AG20443 (cell line): ENCODE data around the gene TAGLN3.
A peak's percentile ranks its signal among the peaks of the same experiment; 100 is the strongest.
"Not testable (repeated sequence)": the region's sequence is repeated elsewhere in the genome, so short reads cannot be mapped to it uniquely, and the experiment has no call there.

Experiments used
- DNase-seq: peaks from one replicate; pipeline ENCODE4 v3.0.0; 2012; ENCODE audit warnings: low spot score, mixed read lengths

Gene TAGLN3

DNA sequence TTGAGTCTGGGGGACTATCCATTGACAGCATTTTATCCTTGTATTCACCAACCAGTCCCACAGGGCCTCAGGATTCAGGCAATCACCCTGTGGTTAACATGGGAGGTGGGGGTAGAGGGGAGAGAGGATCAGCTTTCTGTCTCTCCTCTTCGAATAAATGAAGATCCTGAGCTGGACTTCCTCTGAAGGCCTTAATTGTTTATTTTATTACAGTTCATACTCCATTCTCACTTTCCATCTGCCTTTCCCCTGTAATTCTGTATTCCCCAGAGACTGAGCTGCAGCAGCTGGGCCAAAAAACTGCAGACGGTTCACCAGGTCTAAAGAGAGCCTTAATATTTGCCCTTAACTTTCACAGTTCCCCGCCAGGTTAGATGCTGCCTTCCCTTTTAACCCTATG lies 11.9 kb downstream of the TAGLN3 start:
- DNase-seq = no peak

DNA sequence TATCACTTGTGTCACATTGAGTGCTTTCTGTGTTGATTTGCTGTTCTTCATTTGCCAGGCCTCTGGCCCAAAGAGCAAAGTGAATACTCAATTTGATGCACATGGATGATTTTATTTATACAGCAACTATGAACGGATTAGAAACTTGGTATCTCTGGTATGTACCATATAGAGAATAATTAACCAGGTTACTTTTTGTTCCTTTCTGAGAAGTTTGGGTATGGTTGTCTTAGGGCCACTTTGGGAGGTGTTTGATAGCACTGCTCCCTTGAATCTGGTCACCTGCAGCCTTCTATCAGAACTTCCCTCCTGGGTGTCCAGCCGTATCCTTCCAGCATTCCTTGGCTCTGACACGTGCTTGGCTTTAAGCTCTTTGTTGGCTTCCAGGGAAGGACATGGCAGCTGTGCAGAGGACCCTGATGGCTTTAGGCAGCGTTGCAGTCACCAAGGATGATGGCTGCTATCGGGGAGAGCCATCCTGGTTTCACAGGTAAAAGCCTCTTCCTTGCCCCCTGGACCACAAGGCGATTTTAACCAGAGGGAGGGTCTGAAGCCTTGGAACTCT lies 12.7 kb downstream of the TAGLN3 start:
- DNase-seq = no peak

DNA sequence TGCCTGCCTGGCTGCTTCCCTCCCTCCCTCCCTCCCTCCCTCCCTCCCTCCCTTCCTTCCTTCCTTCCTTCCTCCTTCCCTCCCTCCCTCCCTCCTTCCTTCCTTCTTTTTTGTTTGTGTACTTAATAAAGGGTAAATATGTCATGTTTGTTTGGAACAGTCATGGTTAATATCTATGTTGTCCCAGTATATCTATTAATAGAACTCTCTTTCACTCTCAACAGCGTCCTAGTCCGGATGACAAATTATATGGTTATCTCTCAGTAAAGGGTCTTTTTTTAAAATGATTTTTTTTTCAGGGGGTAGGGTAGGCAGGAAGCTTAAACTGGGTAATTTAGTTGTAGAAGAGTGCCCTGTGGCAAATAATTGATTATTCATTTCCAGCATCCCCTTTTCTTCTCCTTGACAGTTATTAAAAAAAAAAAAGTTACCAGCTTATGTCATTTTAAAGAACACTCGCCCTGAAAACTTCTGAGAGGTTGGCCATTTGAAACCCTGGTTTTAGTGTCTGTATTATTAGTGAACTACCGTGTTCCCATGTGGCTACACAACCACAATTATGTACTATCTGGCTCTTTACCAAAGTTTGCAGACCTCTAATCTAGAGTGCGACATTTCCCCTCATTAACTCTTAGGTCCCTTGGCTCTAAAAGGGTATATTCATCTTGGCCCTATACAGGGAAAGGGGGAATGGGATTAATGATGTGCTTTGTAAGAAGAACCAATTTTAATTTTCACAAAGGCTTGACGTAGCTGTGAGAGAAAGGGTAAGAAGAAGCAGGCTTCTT lies 13.7 kb downstream of the TAGLN3 start:
- no peak for DNase-seq

DNA sequence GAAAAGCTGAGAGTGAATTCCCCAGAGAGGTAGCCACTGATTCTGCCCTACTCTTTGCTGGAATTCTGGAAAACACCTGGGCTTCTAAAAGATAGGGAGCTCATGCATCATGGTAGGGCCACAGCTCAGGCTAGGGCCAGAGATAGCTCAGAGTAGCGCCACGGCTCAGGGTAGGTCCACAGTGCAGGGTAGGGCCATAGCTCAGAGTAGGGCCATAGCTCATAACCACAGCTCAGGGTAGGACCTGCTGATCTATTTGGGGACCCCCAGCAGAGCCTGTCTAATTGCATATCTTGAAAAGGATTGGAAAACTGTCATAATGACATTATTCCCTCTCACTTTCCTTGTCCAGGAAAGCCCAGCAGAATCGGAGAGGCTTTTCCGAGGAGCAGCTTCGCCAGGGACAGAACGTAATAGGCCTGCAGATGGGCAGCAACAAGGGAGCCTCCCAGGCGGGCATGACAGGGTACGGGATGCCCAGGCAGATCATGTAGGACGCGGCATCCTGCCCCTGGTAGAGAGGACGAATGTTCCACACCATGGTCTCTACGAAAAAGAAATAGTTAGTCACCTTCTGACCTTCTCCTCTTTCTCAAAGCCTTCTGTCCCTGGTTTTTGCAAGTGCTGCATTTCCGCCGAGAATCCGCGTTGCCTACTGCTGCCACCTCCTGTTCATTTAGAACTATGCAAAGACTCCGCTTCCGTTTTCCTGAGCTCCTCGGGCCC lies 14.5 kb downstream of the TAGLN3 start:
- DNase-seq = peak; percentile 81

DNA sequence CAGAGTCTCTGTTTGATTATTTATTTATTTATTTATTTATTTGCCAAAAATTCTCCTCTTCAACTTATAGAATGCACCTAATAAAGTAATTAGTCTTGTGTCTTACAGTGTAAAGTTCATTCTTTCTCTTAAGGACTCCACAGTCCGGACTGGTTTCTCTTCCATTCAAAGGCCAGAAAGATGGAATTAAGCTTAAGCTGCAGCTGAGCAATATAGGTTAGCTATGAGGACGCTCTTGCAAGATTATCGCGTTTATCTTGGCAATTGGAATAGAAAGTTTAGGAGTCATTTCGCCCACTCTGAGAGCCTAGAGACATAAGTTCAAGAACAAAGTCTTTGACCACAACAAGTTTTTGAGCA lies 15.0 kb downstream of the TAGLN3 start:
- DNase-seq = no peak

DNA sequence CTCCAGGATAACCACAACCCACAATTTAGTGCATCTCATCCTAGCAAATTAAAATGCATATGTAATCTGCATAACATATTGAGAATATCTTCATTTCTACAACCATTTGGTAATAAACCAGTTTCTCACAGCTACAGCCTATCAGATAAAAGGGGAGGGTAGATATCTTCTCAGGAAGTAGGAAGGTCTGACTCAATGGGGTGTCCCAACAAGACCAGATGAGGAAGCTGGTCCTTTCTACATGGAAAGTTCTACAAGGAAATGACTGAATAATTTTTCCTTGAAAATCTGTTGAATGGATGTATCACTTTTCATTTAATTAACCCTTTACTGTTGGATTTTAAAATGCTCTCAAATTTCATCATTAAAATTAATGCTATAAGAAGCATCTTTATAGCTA lies 18.4 kb downstream of the TAGLN3 start:
- DNase-seq = no peak

DNA sequence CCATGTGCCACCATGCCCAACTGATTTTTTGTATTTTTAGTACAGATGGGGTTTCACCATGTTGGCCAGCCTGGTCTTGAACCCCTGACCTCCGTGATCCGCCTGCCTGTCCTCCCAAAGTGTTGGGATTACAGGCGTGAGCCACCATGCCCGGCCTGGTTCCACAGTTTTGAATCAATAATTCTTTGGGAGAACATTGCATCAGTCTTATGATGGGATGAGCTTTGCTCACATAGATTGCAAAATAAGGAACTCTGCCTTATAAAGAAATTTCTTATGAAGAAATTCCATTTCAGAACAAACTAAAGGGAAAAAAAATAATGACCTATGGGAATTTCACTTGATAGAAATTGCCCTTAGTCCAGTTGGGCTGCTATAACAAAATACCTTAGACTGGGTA lies 20.0 kb downstream of the TAGLN3 start:
- no peak for DNase-seq

DNA sequence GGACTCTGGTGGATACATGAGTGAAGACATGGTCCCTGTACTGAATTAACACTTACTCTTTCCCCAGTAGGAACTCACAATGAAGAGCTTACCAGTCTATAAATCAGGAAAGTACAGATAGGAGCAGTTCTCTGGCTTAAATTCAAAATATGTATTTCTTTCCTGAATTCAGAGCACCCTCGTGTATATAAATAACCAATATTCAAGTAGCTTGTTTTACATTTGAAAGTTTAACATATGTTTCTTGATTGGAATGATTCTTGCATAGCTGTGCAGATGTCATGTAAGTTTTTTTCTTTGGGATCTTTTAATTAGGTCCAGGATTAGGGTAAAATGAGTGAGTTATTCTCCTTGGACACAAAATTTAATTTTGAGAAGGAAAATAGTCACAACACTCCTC lies 21.0 kb downstream of the TAGLN3 start:
- DNase-seq = no peak

DNA sequence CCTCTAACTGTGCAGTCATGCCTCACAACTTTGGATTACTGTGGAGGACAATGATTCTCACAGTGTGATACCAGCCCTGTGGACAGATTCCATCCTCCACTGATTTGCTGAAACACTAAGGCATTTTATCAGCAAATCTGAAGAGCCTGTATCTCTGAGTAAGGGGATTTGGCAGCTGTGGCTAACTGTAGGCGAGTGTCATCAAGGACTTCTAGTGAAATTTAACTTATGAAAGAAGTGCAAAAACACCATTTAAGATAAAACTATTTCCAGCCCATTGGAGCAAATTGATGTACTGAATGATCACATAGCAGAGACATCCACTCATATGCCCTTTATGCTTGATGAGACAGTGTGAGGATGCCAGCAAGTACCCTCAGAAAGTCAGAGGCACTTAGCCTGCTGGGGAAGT lies 22.0 kb downstream of the TAGLN3 start:
- DNase-seq = no peak

DNA sequence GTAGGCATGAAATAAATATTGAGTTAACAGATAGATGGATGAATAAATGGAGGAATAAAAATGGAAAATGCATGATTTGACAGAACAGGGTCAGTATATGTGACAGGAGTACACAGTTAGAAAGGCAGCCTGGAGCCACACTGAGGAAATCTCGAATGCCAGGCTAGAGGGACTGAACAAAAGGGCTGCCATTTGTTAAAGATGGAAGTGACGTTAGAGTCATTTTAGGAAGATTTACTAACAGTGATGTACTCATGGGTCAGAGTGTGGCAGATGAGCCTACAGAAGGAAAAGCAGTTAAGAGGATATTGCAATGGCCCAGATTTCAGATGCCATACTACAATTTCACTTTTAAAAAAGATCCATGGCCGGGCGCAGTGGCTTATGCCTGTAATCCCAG lies 28.4 kb downstream of the TAGLN3 start:
- DNase-seq = no peak

DNA sequence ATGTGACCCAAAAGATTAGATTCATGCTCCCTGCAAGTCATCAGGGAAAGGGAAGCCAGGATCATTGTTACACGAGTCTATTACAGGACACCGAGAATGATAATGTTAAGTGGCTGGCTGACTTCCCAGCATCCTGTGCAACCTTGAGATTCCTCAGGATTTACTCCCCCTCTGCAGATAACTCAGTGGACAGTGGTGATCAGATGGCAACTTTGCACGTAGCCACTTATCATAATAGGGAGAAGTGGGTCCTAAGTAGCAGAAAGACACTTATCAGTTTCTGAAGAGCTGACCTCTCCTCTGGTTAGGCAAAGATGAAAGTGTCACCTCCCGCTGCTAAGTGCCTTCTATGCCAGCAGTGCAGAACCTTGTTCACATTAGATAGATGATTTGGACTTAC lies 29.1 kb downstream of the TAGLN3 start:
- DNase-seq = no peak

DNA sequence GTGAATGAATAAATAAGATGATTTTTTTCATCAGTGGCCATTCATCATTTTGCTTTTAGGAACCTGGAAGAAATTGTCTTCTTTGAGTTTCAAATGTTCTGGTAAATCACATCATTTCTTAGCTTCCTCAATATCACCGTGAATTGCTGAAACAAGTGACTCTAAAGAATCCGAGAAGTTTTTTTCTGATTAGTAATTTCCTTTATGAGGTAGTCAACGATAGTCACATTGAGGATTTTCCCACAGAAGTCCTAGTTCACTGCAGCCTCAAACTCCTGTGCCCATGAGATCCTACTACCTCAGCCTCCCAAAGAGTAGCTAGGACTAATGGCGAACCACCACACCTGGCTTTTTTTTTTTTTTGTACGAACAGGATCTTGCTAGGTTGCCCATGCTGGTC lies 32.2 kb downstream of the TAGLN3 start:
- no peak for DNase-seq

DNA sequence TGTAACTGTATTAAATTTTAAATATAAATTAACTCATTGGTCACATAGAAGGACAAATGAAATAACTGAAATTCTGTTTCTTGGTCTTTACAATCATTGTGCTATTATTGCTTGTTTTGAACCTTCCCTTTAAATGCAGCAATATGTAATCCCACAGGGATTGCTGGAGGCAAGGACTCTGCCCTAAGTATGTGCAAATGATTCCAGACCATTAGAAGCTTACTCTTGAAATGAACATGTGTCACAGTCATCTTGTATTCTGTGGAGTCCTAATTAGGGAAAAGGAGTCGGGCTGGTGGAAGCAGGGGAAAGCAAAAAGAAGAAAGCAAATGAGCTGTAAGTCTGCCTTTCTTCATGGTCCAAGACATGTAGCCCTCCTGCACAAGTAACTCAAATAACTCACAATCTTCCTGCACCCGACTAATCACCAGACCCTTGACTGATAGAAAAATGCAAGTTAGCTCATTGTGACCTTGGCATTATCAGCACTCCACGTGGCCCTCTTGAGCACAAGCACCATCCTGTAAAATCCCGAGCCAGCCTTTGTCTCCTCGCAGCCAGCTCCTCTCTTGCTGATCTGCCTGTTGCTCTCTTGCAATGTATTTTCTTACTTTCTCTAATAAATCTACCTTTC lies 33.5 kb downstream of the TAGLN3 start:
- no peak for DNase-seq

DNA sequence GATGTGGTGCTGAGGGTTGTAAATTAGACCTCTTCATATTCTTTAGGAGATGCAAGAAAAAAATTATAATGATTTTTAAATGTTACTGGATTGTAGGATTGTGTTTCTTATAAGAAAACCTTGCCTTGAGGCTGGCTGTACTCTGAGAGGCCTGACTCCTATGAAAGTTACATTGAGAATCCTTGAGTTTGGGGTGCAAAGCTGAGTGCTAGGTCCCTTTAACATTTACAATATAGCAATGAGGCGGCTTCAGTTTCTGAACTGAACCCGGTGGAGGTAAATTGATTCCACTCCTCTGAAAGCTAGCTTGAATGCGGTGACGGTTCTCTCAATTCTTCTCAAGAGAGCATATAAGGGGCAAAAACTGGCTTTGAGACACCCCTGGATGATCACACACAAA lies 35.7 kb downstream of the TAGLN3 start, which contains the start of gene TMPRSS7:
Gene TMPRSS7, plus strand, starts transcription at position 301 of the 400 bp plus-strand sequence. CDS start 110 bp downstream, outside the sequence.
- no peak for DNase-seq

DNA sequence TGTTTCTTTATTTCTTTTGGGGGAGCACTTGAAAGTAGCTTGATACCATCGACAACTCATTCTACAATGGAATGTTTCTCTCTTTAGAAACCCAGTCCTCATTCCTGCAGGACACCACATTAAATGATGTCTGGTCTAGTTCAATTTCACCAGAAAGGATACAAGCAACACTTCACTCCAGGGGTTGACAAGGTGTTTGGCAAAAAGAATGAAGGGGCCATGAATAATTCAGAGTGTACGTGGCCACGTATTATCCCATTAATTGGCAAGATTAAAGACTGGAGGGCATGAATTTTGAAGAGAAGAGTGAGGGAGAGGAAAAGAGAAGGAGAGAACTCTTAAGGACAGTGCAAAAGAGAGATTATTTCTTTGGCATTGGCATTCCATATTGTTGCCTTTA lies 36.5 kb downstream of the TAGLN3 start:
- DNase-seq = no peak

DNA sequence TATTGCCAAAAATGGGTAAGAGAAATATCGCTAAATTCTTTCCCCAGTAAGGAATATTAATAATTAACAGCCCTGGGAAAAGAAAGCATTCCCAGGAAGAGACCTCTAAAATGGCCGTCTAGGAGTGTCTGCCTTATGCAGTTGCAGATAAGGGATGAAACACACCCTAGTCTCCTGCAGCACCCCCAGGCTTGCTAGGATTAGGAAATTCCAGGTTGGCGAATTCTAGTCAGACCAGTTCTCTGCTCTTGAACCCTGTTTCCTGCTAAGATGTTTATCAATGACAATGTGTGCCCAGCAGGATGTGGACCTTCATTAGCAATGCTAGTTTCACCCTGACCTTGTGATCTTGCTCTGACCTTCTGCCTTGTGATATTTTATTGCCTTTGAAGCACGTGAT lies 38.5 kb downstream of the TAGLN3 start:
- DNase-seq = not testable (repeated sequence)

DNA sequence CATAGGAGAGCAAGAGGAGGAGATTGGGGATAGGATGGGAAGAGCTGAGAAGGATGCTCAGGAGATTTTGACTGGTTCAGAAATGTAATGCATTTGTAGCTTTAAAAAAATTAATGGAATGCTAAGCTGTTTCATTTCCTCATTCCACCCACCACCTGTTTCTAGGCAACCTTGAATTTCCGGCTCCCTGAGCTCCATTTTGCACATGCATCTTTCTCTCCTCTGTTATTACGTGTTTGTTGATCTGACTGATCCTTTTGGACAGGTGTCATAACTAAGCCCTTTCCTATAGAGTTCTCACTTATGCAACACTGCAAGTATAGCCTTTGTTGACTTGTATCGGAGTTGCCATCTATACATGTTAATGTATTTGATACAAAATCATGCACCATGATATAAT lies 40.1 kb downstream of the TAGLN3 start:
- peak; percentile 57 for DNase-seq

DNA sequence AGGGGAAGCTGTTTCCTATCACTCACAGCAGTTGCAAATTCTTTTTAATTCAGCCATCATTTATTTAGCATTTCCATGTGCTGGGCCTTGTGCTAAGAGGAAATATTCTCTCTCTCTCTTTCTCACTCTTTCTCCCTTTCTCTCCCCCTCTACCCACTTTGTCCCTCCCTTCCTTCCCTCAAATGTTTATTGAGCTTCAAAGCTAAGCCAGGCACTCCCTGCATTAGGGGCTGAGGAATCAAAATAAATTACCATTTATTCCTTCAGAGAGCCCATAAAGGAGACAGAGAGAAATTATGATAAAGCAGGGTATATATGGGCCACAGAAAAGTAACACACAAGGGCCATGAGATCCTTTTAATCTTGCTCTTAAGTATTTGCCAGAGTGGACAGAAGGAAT lies 42.6 kb downstream of the TAGLN3 start:
- no peak for DNase-seq

DNA sequence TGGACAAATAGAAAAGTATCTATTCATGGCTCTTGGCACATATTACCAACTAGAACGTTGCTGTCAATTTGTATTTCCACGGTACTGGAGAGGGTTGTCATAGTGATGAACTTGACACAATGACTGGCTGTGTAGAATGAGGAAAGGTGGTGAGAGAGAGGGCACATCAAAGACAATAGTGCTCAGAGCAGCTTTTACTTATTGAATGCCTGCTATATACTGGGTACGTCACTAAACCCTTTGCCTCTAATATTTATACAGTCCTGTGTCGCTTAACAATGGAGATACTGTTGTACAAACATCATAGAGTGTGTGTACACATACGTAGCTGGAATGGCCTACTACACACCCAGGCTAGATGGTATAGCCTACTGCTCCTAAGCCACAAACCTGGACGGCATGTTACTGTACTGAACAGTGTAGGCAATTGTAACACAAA lies 44.1 kb downstream of the TAGLN3 start:
- no peak for DNase-seq

DNA sequence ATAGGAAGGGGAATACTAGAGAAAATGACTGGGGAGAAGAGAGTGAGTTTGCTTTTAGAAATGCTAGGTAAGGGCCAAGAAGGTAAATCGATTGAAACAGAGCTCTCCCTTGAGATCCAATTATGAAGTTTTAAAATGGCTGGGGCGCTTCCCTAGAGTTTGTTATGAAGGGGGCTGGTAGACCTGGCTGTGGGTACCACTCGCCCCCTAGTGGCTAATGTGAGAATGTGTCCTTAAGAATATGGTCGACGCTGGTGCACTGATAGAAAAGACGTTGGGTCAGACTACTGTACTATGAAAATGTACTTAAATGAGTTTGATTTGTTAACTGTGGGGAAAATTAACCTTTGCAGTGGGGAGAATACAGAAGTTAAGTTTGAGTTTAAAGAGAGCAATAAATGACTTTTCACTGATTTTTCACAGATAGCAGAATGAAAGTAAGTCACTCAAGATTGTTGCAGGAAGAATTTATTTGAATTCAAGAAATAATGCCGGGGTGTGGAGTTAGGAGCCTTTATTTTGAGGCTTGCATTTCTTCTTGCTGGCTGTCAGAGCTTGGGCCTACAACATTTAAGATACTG lies 45.0 kb downstream of the TAGLN3 start:
- DNase-seq = peak; percentile 87

DNA sequence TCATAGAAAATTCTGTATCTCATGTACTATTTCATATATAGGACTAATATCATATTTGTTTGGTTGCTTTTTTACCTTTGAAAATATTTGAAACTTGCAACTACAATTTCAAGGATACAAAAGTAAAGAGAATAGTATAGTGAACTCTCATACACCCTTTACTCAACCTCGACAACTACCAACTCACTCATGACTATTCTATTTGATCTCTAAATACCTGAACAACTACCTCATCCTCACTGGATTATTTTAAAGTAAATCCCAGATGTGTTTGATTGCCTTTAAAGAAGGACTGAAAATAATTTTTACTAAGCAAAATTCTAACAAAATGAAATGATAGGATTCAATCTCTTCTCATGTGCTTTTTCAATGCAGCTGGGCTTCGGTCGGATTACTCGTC lies 47.9 kb downstream of the TAGLN3 start:
- DNase-seq = no peak

DNA sequence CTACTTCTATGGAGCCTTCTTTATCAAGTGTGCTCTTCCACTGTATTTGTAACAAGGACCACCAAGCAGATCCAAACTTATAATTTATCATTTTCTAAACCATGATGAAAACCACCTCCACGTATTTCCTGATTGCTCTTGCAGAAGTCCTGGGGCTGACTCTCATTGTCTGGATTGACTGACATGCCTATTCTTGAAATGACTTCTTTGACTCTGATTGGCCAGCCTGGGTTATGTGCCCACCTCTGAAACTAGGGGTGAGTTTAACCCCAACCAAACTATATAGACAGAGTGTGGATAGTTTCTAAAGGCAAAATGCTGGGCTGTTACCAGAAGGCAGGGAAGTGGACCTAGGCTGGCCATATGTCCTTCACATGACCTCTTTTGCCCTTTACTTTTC lies 48.5 kb downstream of the TAGLN3 start:
- no peak for DNase-seq
